Stimulated activated CD8-positive, alpha-beta memory T cell treated with anti-CD3 and anti-CD28 coated beads, Interleukin-7, amount 100 ng/mL, for 4 hours (primary cell): ENCODE data around the gene SLIT1.

Source experiments
- DNase-seq, 2 donors: peaks; one replicate each; pipeline ENCODE4 v3.0.0-alpha.2; 2020; ENCODE audit warnings: low read depth in 2 of 2

The SLIT1 gene

GRCh38 chr10:97003151-97003803, 182.5 kb downstream of the SLIT1 start:
- DNase-seq: no peak

- DNase-seq: no peak
Measured at GRCh38 chr10:97002670-97003069, 183.1 kb downstream of the SLIT1 start.

GRCh38 chr10:97001183-97001991, 184.4 kb downstream of the SLIT1 start:
- DNase-seq: no peak

DNA sequence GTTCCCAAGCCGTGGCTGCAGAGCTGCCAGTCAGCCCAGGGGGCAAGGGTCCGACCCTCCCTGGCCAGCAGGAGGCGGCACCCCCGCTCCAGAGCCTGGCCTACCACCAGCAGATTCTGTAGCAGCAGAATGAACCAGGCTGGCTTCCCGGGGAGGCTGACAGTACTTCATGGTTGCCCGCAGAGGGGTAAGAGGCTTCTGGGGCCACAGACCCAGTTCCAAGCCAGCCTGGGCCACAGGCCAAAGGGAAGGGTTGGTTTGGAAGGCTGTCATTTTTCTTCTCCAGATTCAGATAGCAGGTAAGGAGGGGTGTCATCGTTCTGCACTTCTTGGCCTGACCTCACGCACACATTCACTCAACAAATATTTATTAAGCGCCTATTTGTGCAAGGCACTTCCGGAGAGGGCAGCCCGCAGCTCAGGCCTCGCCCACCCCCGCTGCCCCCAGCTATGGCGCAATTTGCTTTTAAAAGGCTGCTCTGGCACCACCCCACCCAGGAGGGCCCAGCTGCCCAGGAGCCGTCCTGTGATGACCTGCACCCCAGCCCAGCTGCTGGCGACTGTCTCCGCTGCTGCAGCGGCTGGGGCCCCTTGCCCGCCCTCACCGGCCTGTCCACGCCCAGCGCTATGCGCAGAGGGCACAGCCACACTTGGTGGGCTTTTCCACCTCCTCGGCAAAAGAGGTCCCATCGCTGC, 185.1 kb downstream of the SLIT1 start:
- DNase-seq: no peak

GRCh38 chr10:96999987-97000386, 185.8 kb downstream of the SLIT1 start:
- DNase-seq: no peak

DNA sequence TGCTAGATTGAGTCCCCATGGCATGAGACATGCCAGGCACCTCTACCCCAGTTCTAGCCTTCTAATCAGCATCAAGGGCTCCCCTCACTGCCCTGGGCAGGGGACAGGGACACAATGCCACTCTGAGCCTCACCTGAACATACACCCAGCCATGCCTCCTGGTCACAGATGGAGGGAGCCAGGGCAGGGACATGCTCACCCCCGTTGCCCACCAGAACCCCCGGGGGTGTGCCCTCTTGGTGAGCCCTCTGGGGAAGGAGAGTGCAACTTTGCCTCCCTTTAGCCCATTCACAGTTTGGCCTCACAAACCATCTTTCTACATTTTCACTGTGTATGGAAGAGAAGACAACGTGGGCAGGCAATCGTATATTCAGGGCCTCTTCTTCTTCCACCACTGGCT, 186.4 kb downstream of the SLIT1 start:
- DNase-seq: no peak

DNA sequence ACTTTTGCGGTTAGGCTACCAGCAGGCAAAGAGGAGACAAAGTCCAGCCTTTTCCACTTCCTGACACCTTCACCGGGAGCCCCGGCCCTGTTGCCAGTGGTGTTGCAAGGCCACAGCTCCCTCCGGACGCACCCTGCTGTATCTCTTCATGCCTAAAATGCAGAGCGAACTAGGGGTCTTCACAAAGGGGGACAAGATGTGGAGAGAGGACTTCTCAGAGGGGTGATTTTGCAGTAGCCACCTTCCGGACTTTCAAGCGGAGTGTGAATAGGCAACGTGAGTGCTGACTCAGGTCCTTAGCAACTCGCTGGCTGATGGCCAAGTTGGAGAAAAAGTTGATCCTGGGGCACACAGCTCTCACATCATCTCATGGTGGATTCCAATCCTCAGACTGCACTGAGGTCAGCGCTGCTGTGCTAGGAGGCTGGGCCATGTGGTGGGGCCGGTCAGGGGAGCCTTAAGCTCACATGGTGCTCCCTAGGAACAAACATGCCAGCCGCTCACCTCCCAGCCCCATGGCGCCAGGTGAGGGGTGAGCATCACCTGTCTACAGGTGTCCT, 187.3 kb downstream of the SLIT1 start:
- no peak for DNase-seq

GRCh38 chr10:96996275-96996965, 189.3 kb downstream of the SLIT1 start:
- no peak for DNase-seq

DNA sequence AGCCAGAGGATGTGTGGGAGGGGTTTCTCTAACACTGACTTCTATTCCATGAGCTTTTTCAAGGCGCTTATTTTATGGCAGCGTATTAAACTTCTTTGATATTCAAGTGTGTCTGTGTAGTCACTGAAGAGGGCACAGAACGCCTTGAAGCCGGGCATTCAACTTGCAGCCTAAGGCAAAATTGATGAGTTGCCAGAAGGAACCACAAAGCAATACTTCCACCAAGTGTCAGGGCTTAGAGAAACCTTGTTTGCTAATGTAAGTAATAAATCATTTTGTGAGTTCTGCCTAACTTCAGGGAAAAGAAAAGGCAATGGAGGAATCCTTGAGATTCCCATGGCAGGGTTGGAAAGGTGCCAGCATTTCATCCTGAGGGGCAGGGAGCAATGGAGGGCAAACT, 189.9 kb downstream of the SLIT1 start:
- DNase-seq: no peak

- no peak for DNase-seq
Measured at GRCh38 chr10:96992721-96993120, 193.0 kb downstream of the SLIT1 start.

GRCh38 chr10:96991313-96991841, 194.4 kb downstream of the SLIT1 start:
- DNase-seq: no peak

DNA sequence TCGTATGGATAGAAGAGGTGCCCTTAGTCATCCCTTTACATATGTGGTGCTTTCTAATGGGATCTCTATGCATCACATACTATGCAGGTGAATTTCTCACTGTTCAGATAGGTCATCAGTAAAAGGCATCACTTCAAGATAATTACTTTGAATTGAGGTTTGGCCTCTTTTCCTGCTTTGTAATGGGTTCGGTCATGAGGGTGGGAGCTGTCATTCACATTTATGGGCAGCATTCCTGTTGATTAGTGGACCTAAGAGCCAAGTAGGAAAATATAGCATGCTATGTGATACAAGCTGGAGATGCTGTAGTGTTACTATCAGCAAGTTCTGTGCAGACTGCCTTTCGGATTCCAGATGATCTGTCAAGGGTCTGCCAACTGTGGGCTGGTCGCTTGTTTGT, 197.3 kb downstream of the SLIT1 start:
- DNase-seq: no peak

DNA sequence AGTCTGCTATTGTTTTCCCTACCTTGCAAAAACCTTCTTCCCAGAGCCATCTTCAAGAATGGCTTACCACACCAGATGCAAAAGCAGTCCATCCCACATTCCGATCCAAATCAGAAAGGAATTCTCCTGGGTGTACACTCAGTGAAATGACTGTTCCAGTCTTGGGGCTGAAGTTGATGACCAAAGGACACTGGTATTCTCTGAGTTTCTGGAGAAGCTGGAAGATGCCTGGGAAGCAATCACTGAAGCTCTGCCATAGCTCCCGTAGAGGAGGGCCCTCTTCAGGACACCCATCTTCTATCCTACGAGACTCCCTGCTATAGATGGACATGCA, 197.9 kb downstream of the SLIT1 start:
- DNase-seq: no peak

GRCh38 chr10:96987141-96987841, 198.5 kb downstream of the SLIT1 start:
- DNase-seq: no peak

- no peak for DNase-seq
Measured at GRCh38 chr10:96986200-96986856, 199.4 kb downstream of the SLIT1 start.

DNA sequence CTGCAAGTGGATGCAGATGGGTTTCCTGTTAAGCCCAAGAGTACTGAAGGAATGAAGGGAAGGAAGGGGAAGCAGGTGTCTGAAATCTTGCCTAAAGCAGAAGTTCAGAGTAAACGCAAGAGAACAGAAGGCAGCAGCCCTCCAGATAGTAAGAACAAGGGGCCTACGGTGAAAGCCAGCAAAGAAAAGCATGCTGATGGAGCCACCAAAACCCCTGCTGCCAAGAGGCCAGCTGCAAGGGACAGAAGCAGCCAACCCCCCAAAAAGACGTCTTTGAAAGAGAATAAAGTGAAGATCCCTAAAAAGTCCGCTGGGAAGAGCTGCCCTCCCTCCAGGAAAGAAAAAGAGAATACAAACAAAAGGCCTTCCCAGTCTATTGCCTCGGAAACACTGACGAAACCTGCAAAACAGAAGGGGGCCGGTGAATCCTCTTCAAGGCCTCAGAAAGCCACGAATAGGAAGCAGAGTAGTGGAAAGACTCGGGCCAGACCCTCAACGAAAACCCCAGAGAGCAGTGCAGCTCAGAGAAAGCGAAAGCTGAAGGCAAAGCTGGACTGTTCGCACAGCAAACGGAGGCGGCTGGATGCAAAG, 201.1 kb downstream of the SLIT1 start:
- DNase-seq: no peak

DNA sequence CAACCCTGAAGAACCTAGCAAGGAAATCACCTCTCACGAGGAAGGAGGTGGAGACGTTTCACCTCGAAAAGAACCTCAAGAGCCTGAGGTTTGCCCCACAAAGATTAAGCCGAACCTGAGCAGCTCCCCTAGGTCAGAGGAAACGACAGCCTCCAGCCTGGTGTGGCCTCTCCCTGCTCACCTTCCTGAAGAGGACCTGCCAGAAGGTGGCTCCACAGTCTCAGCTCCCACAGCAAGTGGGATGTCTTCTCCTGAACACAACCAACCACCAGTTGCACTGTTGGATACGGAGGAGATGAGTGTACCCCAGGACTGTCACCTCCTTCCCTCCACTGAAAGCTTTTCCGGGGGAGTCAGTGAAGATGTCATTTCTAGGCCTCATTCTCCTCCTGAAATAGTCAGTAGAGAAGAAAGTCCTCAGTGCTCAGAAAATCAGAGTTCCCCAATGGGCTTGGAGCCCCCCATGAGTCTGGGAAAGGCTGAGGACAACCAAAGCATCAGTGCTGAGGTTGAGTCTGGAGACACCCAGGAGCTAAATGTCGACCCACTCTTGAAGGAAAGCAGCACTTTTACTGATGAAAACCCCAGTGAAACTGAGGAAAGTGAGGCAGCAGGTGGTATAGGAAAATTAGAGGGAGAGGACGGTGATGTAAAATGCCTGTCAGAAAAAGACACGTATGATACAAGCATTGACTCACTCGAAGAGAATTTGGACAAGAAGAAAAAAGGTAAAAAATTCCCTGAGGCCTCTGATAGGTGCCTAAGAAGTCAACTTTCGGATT, 203.4 kb downstream of the SLIT1 start:
- no peak for DNase-seq

- no peak for DNase-seq
Measured at GRCh38 chr10:96978621-96979154, 207.1 kb downstream of the SLIT1 start.

GRCh38 chr10:96975136-96975535, 210.6 kb downstream of the SLIT1 start:
- DNase-seq: no peak
